Activated CD4-positive, CD25-positive, alpha-beta regulatory T cell (primary cell): ENCODE data around the gene OR6F1.
"Not testable (repeated sequence)": the region's sequence is repeated elsewhere in the genome, so short reads cannot be mapped to it uniquely, and the experiment has no call there.

Experiments
- DNase-seq, 4 experiments: peaks; one replicate each; lab custom pipeline; 2025; lab: John Stamatoyannopoulos, UW

The OR6F1 gene

GRCh38 chr1:247716546-247716945, at the start of gene OR6F1:
Gene OR6F1 (minus strand): TSS chr1:247716646. CDS start chr1:247712755, 3,891 bp downstream.
- DNase-seq = no peak

DNA sequence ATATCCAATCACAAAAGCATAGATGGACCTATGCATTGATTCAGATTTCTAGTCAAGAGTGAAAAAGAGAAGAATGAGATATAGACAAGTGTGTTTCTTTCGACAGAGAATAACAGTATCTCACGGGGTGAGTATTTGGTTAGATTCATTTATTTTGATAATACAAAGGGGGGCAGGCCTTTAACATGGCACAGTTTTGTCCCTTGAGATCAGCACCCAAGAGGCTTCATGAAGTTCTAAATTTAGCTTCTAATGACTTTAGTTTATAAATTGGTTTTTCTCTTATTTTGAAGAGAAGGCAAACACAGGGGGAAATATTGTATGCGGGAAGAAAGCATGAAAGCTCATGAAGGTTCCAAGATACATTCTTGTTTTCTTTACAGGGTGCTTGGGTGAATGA, 44.0 kb upstream of the OR6F1 start, which contains the start of gene OR1C1:
Gene OR1C1, minus strand, starts transcription at position 101 of the 400 bp plus-strand sequence. CDS start 2,150 bp downstream, outside the sequence.
- no peak for DNase-seq

- DNase-seq = not testable (repeated sequence)
These were observed 37.9 kb upstream of the OR6F1 start for GRCh38 chr1:247754311-247754710.

- DNase-seq = no peak
These were observed 33.4 kb upstream of the OR6F1 start for GRCh38 chr1:247749870-247750269.

DNA sequence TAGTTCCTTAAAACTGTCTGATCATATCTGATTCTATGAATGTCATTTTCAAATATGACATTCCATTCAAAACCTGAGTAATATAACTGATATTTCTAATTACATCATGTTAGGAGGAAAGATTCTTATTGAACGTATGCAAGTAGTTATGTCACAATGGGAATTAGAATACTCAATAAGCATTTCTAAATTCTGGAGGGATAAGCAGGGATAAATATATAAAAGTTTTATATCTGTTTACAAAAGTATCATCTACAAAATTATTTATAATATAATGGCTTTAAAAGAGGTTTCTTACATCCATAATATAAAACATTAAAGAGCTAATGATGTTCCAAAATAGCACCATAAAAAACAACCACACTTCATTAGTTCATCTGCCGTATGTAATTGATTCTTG, 31.6 kb upstream of the OR6F1 start, which contains the start of gene OR14A2:
Gene OR14A2, minus strand, starts transcription at position 101 of the 400 bp plus-strand sequence.
- no peak for DNase-seq

- DNase-seq = no peak
These were observed 31.2 kb upstream of the OR6F1 start for GRCh38 chr1:247747616-247748015.

DNA sequence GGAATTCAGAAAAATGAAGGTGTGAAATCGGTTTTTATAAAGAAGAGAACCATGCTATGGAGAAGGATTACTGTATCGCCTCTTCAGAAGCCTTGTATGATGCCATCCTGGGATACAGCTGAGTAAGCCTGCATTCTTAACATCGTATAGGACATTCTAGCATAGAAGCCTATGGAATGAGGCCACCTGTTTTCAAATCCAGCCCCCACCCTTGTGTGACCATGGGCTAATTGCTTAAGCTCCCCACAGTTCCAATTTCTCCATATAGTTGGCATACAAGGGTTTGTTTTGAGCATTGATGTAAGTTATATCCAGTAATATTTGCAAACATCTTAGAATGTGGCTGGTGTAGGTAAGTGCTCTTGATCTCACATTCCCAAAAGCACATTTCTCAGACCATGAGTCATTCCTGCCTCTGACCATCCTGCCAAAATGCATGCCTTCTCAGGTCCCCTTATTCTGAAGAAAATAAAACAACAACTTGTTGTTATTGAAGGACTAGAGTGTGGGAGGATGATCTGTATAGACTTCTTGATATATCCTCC, 30.0 kb upstream of the OR6F1 start:
- no peak for DNase-seq

- not testable (repeated sequence) for DNase-seq
These were observed 25.8 kb upstream of the OR6F1 start for GRCh38 chr1:247742215-247742760.

GRCh38 chr1:247741756-247742155, 25.3 kb upstream of the OR6F1 start:
- no peak for DNase-seq

DNA sequence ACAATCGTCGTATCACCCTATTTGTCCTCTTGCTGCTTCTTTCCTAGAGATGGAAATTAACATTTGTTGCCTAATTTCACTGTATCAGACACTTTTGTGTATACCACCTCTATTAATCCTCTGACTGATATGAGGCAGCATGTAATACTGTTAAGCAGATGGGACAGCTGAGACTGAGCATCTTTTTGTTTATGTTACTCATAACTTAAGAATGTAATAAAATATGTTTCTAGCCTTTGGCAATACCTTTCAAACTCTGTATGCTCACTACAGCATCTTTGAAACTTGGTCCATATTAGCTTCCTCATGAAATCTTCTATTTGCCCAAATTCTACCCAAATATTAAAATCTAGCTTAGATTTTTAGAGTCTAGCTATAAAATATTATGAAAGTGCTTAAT, 24.3 kb upstream of the OR6F1 start:
- no peak for DNase-seq

DNA sequence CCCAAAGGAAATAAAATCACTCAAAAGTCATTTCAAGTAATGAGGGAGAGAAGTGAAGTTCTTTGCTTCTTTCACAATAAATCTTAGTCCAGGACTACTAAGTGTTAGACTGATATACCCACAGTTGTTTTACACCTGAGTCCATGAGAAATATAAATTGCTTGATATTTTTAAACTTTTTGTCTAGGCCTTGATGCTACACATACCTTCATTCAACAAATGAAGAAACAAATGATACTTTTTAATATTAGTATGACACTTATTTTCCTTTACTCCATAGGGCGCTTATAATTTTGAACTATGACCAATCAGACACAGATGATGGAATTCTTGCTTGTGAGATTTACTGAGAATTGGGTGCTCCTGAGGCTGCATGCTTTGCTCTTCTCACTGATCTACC, 21.9 kb upstream of the OR6F1 start, which contains the start of gene OR14K1:
Gene OR14K1, plus strand, starts transcription at position 301 of the 400 bp plus-strand sequence. Its CDS starts 0 bp downstream, at position 301.
- no peak for DNase-seq

- no peak for DNase-seq
These were observed 4.8 kb upstream of the OR6F1 start for GRCh38 chr1:247721222-247721621.

- no peak for DNase-seq
These were observed 2.7 kb downstream of the OR6F1 start for GRCh38 chr1:247713753-247714152.

DNA sequence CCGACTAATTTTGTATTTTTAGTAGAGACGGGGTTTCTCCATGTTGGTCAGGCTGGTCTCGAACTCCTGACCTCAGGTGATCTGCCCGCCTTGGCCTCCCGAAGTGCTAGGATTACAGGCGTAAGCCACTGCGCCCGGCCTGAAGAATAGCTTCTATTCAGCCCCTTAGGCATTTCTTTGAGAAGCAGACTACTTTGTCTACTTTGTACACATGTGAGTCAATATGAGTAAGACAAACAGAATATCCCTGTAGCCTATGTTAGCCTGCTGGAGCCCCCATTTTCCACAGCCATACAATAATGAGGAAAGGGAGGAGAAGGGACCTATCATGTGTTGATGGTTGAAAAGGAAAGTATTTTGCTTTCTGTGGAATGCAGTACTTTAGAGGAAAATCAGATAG, 5.8 kb downstream of the OR6F1 start:
- DNase-seq = not testable (repeated sequence)

DNA sequence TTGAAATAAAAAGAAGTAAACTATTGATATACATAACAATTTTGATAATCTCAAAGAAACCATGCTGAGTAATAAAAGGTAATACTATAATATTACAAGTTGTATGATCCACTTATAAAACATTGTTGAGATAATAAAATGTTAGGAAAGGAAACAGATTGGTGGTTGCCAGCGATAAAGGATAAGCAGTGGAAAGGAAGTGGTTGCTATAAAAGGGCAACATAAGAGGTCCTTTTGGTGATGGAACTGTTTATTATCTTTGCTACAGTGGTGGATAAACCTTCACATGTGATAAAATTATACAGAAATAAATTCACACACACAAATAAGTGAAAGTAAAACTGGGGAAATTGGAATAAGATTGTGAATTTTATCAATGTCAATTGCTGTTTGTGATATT, 15.1 kb downstream of the OR6F1 start:
- no peak for DNase-seq

GRCh38 chr1:247681288-247681897, 35.1 kb downstream of the OR6F1 start:
- DNase-seq = peak in 1 of 4 experiments; percentile 3

GRCh38 chr1:247680171-247680570, 36.3 kb downstream of the OR6F1 start:
- no peak for DNase-seq

GRCh38 chr1:247679639-247680038, 36.8 kb downstream of the OR6F1 start, which contains the start of gene OR13G1:
Gene OR13G1 (minus strand): TSS chr1:247679739. CDS start chr1:247673041, 6,698 bp downstream.
- DNase-seq = no peak

GRCh38 chr1:247669225-247669624, 47.2 kb downstream of the OR6F1 start:
- DNase-seq = no peak
